GM19328 (cell line): Measurements from ENCODE around the gene TMEM232.

ENCODE experiments used
- ATAC-seq: cut with Tn5 transposase; IDR thresholded peaks from one replicate; pipeline ENCODE4 v1.9.1; 2021; ENCODE audit warnings: mild to moderate bottlenecking, moderate library complexity; ENCODE audit not compliant: unreplicated experiment

Gene TMEM232

GRCh38 chr5:110439296-110439695 lies 287.2 kb downstream of the TMEM232 start:
- ATAC-seq = no peak

- ATAC-seq = no peak
These were observed 291.3 kb downstream of the TMEM232 start for GRCh38 chr5:110435207-110435606.

GRCh38 chr5:110431603-110432002 lies 294.9 kb downstream of the TMEM232 start:
- ATAC-seq = no peak

GRCh38 chr5:110414360-110414759 lies 312.1 kb downstream of the TMEM232 start:
- no peak for ATAC-seq

- ATAC-seq = no peak
These were observed 312.6 kb downstream of the TMEM232 start for GRCh38 chr5:110413856-110414255.

GRCh38 chr5:110409571-110409970 lies 316.9 kb downstream of the TMEM232 start:
- no peak for ATAC-seq

GRCh38 chr5:110402562-110402961 lies 323.9 kb downstream of the TMEM232 start:
- no peak for ATAC-seq

GRCh38 chr5:110401881-110402280 lies 324.6 kb downstream of the TMEM232 start:
- ATAC-seq = no peak

- ATAC-seq = no peak
These were observed 327.5 kb downstream of the TMEM232 start for GRCh38 chr5:110398951-110399350.

- ATAC-seq = no peak
These were observed 329.2 kb downstream of the TMEM232 start for GRCh38 chr5:110397281-110397680.

GRCh38 chr5:110386782-110387181 lies 339.7 kb downstream of the TMEM232 start:
- ATAC-seq = no peak

- ATAC-seq = no peak
These were observed 343.2 kb downstream of the TMEM232 start for GRCh38 chr5:110383231-110383630.

GRCh38 chr5:110377943-110378342 lies 348.5 kb downstream of the TMEM232 start:
- no peak for ATAC-seq

- ATAC-seq = no peak
These were observed 349.1 kb downstream of the TMEM232 start for GRCh38 chr5:110377361-110377760.

GRCh38 chr5:110376281-110376951 lies 350.1 kb downstream of the TMEM232 start:
- ATAC-seq = no peak

GRCh38 chr5:110371725-110372041 lies 354.8 kb downstream of the TMEM232 start:
- ATAC-seq = peak; percentile 72

GRCh38 chr5:110371011-110371724 lies 355.3 kb downstream of the TMEM232 start:
- ATAC-seq = peak; percentile 59
